Endothelial cell (in vitro differentiated cells): ENCODE data around the gene PIK3CD. TPM values are rescaled to one million over a fixed set of nuclear protein-coding genes. Genes with fewer than 3 reads are reported as not detected.

ENCODE experiments used
- DNase-seq: peaks from one replicate; pipeline ENCODE4 v3.0.0; 2021; ENCODE audit warnings: low spot score
- H3K27ac Mint-ChIP-seq: one replicate; pipeline ENCODE4 v1.8.0; 2021; ENCODE audit warnings: mixed read lengths, inconsistent platforms; ENCODE audit not compliant: unreplicated experiment
- H3K27me3 Mint-ChIP-seq: one replicate; pipeline ENCODE4 v1.8.0; 2021; ENCODE audit warnings: mild to moderate bottlenecking, moderate library complexity, mixed read lengths, inconsistent platforms; ENCODE audit not compliant: unreplicated experiment
- H3K36me3 Mint-ChIP-seq: one replicate; pipeline ENCODE4 v1.8.0; 2021; ENCODE audit warnings: mild to moderate bottlenecking, low read depth, mixed read lengths, inconsistent platforms; ENCODE audit not compliant: unreplicated experiment
- H3K4me1 Mint-ChIP-seq: one replicate; pipeline ENCODE4 v1.8.0; 2021; ENCODE audit warnings: mild to moderate bottlenecking, mixed read lengths, inconsistent platforms; ENCODE audit not compliant: unreplicated experiment
- H3K4me3 Mint-ChIP-seq: one replicate; pipeline ENCODE4 v1.8.0; 2021; ENCODE audit warnings: mild to moderate bottlenecking, mixed read lengths, inconsistent platforms; ENCODE audit not compliant: unreplicated experiment
- H3K9me3 Mint-ChIP-seq: one replicate; pipeline ENCODE4 v1.8.0; 2021; ENCODE audit warnings: mixed read lengths, inconsistent platforms; ENCODE audit not compliant: unreplicated experiment
- total RNA-seq: library from RNA; stranded (reverse); fragmentation: NEBNext Ultra II Directional; extraction: Animal tissue kit (Norgen Biotek cat#: 25700); gene quantifications from one replicate; pipeline ENCODE4 v1.2.1, GENCODE V29; 2021; ENCODE audit not compliant: unreplicated experiment
- TF ChIP-seq, protein P1 (sequence below): fragments of 200-600 bp; sonication (generic); IDR thresholded peaks from one replicate; pipeline ENCODE4 v1.5.0; 2021; ENCODE audit warnings: antibody characterized with exemption; ENCODE audit not compliant: unreplicated experiment

The PIK3CD gene
- total RNA-seq, 1 donor from 2014 or later = 30.3 TPM

- no peak for DNase-seq
- Mint-ChIP-seq H3K4me3 (no peak overlapping the region), H3K27ac (no peak overlapping the region), H3K4me1 (peaks cover 8% of the 10 kb centered on the region), H3K9me3 (no peaks in the 10 kb centered on the region), H3K27me3 (peaks cover 1% of the 10 kb centered on the region), H3K36me3 (no peaks in the 10 kb centered on the region)
- TF ChIP-seq, protein P1, sequence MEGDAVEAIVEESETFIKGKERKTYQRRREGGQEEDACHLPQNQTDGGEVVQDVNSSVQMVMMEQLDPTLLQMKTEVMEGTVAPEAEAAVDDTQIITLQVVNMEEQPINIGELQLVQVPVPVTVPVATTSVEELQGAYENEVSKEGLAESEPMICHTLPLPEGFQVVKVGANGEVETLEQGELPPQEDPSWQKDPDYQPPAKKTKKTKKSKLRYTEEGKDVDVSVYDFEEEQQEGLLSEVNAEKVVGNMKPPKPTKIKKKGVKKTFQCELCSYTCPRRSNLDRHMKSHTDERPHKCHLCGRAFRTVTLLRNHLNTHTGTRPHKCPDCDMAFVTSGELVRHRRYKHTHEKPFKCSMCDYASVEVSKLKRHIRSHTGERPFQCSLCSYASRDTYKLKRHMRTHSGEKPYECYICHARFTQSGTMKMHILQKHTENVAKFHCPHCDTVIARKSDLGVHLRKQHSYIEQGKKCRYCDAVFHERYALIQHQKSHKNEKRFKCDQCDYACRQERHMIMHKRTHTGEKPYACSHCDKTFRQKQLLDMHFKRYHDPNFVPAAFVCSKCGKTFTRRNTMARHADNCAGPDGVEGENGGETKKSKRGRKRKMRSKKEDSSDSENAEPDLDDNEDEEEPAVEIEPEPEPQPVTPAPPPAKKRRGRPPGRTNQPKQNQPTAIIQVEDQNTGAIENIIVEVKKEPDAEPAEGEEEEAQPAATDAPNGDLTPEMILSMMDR = no peak
Measured at GRCh38 chr1:9763914-9764313, 112.4 kb downstream of the PIK3CD start.

- no peaks in the 10 kb centered on the region for H3K36me3 Mint-ChIP-seq
- H3K4me3 Mint-ChIP-seq = no peak overlapping the region
- TF ChIP-seq, protein P1 = no peak
- DNase-seq = no peak
- peaks cover 8% of the 10 kb centered on the region for H3K4me1 Mint-ChIP-seq
- no peak overlapping the region for H3K27ac Mint-ChIP-seq
- H3K9me3 Mint-ChIP-seq = no peaks in the 10 kb centered on the region
- H3K27me3 Mint-ChIP-seq = peaks cover 1% of the 10 kb centered on the region
Measured at GRCh38 chr1:9764550-9764949, 113.0 kb downstream of the PIK3CD start.

GRCh38 chr1:9766759-9767442 lies 115.4 kb downstream of the PIK3CD start:
- H3K27me3 Mint-ChIP-seq = no peaks in the 10 kb centered on the region
- no peak overlapping the region for H3K4me3 Mint-ChIP-seq

GRCh38 chr1:9767964-9768668 lies 116.6 kb downstream of the PIK3CD start:
- TF ChIP-seq, protein P1 = no peak
- Mint-ChIP-seq H3K27ac (no peak overlapping the region), H3K36me3 (peaks cover 5% of the 10 kb centered on the region), H3K27me3 (no peaks in the 10 kb centered on the region), H3K4me1 (no peaks in the 10 kb centered on the region), H3K9me3 (no peaks in the 10 kb centered on the region), H3K4me3 (no peak overlapping the region)
- DNase-seq = no peak

More at GRCh38 chr1:9766759-9767442, 115.4 kb downstream of the PIK3CD start:
- DNase-seq = no peak
- Mint-ChIP-seq H3K4me1 (peaks cover under 1% of the 10 kb centered on the region), H3K36me3 (no peaks in the 10 kb centered on the region), H3K9me3 (no peaks in the 10 kb centered on the region), H3K27ac (no peak overlapping the region)
- TF ChIP-seq, protein P1 = no peak

DNA sequence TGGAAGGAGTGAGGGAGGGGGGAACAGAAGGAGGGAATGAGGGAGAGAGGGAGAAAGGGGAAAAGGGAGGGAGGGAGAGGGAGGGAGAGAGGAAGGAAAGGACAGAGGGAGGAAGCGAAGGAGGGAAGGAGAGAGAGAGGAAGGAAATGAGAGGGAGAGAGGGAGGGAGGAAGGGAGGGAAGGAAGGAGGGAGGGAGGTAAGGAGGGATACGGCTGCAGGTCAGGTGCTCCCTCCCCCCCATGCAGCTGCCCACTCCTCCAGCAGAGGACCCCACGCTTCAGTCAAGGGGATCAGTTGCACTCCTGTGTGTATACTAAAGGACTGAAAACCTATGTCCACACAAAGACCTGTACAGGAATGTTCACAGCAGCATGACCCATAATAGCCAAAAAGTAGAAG lies 117.5 kb downstream of the PIK3CD start:
- TF ChIP-seq, protein P1 = no peak
- DNase-seq = no peak
- H3K27ac Mint-ChIP-seq = no peak overlapping the region
- no peaks in the 10 kb centered on the region for H3K9me3 Mint-ChIP-seq
- no peak overlapping the region for H3K4me3 Mint-ChIP-seq
- H3K36me3 Mint-ChIP-seq = peaks cover 6% of the 10 kb centered on the region
- H3K27me3 Mint-ChIP-seq = no peaks in the 10 kb centered on the region
- no peaks in the 10 kb centered on the region for H3K4me1 Mint-ChIP-seq
